ENCODE measurements around the gene GPR161.
A peak's percentile ranks its signal among the peaks of the same experiment; 100 is the strongest.
"Not testable (repeated sequence)": the region's sequence is repeated elsewhere in the genome, so short reads cannot be mapped to it uniquely, and the experiment has no call there.

Gene GPR161

GRCh38 chr1:168084396-168085231 is 52.1 kb downstream of the GPR161 start:
- no peak for DNase-seq

GRCh38 chr1:168083456-168084325 is 53.0 kb downstream of the GPR161 start:
- no peak for DNase-seq

GRCh38 chr1:168082008-168082876 is 54.5 kb downstream of the GPR161 start:
- peak; percentile 75 for DNase-seq

- DNase-seq: no peak
Measured at GRCh38 chr1:168081373-168082007, 55.2 kb downstream of the GPR161 start.

GRCh38 chr1:168079761-168080160 is 57.0 kb downstream of the GPR161 start:
- DNase-seq: no peak

- no peak for DNase-seq
Measured at GRCh38 chr1:168069384-168069783, 67.3 kb downstream of the GPR161 start.

GRCh38 chr1:168065506-168065905 is 71.2 kb downstream of the GPR161 start:
- no peak for DNase-seq

GRCh38 chr1:168064216-168064615 is 72.5 kb downstream of the GPR161 start:
- DNase-seq: no peak

- DNase-seq: no peak
Measured at GRCh38 chr1:168057921-168058320, 78.8 kb downstream of the GPR161 start.

GRCh38 chr1:168057355-168057754 is 79.4 kb downstream of the GPR161 start:
- DNase-seq: no peak

GRCh38 chr1:168056152-168056551 is 80.6 kb downstream of the GPR161 start:
- not testable (repeated sequence) for DNase-seq

- DNase-seq: no peak
Measured at GRCh38 chr1:168054117-168054516, 82.6 kb downstream of the GPR161 start.

- DNase-seq: no peak
Measured at GRCh38 chr1:168053681-168054080, 83.0 kb downstream of the GPR161 start.

GRCh38 chr1:168050880-168051279 is 85.8 kb downstream of the GPR161 start:
- DNase-seq: no peak

GRCh38 chr1:168050307-168050706 is 86.4 kb downstream of the GPR161 start:
- peak; percentile 1 for DNase-seq

GRCh38 chr1:168045311-168045710 is 91.4 kb downstream of the GPR161 start:
- DNase-seq: no peak

- DNase-seq: no peak
Measured at GRCh38 chr1:168042362-168042761, 94.4 kb downstream of the GPR161 start.

- no peak for DNase-seq
Measured at GRCh38 chr1:168035345-168035744, 101.4 kb downstream of the GPR161 start.

- no peak for DNase-seq
Measured at GRCh38 chr1:168032029-168032428, 104.7 kb downstream of the GPR161 start.

- no peak for DNase-seq
Measured at GRCh38 chr1:168031627-168032026, 105.1 kb downstream of the GPR161 start.

GRCh38 chr1:168031198-168031597 is 105.5 kb downstream of the GPR161 start:
- no peak for DNase-seq
